Inferior parietal cortex (tissue), 1 donor: ENCODE measurements around the gene MINAR1.
"Not testable (repeated sequence)": the region's sequence is repeated elsewhere in the genome, so short reads cannot be mapped to it uniquely, and the experiment has no call there.

Experiments
- DNase-seq: peaks from one replicate; pipeline ENCODE4 v3.0.0-alpha.2; 2016; ENCODE audit errors: extremely low spot score

The MINAR1 gene

DNA sequence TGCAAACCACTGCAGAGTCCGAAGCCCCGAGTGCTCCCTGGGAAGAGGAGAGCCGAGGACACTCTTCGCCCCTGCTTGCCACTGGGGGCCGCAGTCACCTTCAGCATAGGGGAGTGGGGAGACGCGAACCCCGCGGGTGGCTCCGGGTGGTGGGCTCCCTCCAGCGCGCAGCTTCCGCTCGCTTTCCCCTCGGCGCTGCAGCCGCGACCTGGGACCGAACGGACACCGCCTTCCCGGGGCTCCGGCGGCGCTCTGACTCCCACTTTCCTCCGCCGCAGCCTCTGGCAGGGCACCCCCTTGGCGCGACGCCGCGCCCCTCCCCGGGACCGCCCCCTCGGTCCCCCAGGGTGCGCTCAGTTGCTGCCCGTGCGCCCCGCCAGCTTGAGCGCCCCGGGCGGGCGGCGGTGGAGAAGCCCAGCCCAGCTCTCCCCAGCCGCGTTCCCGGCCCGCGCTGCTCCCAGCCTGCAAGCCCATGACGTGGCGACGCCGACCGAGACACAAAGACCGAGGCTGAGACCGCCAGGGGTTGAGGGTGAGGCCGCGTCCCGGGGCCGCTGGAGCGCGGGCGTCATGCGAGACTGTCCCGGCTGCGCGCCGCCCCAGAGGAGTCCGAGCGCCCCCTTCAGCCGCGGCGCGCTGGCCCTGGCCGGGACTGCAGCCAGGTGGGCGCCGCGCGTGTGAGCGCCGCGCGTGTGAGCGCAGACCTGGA, at the start of gene MINAR1:
Gene MINAR1, plus strand, starts transcription at position 701 of the 709 bp plus-strand sequence. CDS start 23,812 bp downstream, outside the sequence.
- no peak for DNase-seq

DNA sequence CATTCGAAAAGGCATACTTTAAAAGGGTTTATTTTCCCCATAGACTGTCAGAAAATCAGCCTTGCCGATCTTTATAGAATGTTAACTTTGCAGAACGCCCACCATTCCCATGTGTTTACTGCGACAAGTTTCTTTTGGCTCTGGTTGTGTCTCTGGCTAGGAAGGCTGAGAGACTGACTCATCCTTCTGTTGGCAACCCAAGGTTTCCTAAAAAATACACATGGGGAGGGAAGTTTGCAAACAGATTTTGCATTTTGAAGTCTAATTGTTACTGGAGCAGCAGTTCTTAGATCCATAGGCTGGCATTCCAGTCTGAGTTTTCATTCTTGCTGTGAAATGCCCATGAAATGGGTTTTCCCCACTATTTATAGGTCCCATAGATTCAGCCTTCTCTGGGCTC, 37.9 kb upstream of the MINAR1 start:
- DNase-seq, result peak; percentile 63

GRCh38 chr15:79396850-79397249, 35.3 kb upstream of the MINAR1 start:
- DNase-seq, result no peak

- no peak for DNase-seq
These were observed 34.7 kb upstream of the MINAR1 start for GRCh38 chr15:79397269-79397910.

DNA sequence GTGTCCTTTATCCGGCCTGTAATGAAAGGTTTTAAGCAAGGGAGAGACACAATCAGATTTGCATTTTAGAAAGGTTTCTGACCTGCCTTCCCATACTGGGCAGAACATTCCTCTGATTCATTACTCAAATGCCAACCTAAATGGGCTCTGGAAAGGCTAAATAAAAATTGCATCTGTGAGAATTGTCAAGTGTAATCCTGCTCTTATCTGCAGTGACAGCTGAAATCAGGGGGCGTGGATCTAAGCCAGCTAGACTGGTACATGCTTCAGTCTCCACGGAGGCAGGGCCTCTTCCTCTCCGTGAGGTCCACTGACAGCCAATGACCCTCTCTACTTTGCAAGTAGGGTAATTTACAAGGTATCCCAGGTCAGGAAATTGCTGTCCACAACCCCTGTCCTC, 32.5 kb upstream of the MINAR1 start:
- no peak for DNase-seq

DNA sequence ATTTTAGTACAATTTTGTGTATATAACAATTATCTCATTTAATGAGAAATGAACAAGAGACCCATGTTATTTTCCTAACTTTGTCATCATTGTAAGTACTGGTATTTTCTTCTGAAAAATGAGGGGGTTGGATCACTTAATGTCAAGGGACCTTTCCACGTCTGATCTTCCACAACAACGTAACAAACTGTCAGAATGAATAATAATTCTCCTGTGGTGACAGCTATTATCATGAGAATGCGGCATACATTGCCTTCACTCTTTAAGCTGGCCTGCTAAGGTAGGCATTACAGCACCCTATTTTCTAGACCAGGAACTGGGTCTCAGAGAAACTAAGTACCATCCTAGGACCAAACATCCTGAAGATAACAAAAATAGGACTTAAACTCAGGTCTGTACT, 31.5 kb upstream of the MINAR1 start:
- DNase-seq, result no peak

DNA sequence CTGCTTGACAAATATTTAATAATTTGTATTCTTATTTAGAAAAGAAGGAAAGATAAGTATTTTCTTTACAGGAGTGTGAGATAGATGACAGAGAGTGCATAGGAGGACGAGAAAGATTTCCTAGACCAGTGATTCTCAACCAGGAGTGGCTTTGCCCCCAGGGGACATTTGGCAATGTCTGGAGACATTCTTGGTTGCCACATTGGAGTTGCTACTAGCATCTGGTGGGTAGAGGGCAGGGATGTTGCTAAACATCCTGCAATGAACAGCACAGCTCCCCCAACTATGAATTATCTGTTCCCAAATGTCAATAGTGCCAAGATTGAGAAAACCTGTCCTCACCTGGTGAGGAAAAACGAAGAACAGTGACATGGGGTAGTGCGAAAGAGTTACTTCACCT, 30.8 kb upstream of the MINAR1 start:
- DNase-seq, result no peak

- DNase-seq, result no peak
These were observed 30.0 kb upstream of the MINAR1 start for GRCh38 chr15:79402136-79402535.

DNA sequence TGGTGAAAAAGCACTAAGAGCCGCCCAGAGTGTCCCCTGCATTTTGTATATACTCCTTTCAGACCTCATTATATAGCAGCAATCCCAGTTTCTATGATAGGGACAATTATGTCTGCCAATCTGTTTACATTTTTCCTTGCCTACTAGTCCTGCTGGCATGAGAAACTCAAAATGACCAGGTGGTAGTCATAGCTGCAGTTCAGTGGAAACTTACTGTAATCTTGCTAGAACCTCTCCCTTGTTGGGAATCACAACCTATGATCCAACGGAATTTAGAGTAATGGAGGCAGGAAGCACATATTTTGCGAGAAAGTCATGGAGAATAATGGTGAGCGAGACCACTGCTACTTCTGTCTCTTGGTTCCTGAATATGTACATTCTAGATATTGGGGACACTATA, 28.6 kb upstream of the MINAR1 start:
- no peak for DNase-seq

DNA sequence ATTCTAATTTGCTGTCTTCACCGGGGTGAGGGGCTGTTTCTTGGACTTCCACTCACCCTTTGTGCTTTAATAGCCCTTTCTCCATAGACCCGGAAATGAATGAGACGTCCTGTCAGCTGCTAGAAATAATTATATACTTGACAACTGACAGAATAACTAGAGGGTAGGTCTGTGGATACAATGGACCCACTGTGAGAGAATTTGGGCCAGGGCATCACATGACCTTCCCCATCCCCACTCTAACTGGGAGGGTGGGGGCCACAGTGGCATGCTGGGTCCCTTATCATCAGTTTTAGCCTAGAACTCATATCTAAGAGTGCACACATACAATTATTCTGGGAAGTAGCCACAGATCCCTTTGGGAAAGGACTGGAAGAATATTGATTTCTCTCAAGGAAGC, 25.9 kb upstream of the MINAR1 start:
- DNase-seq, result no peak

DNA sequence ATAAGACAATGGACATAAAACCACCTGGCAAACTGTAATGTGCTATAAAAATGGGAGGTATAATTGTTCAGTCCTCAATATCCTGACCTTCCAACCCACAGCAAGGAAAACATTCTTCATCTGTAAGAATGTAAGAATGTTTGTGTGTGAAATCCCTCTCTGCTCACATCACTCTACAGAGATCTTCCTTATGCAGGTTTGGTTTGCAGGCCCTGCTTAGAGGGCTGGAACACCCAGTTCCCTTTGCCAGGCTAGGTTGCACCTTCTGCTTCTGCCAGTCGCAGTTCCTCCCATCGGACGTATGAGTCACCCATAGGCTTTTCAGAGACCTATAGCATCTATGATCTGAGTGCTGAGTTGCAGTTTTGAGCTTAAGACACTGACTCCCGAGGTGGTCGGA, 24.1 kb upstream of the MINAR1 start:
- no peak for DNase-seq

GRCh38 chr15:79410237-79410636, 21.9 kb upstream of the MINAR1 start:
- no peak for DNase-seq

- no peak for DNase-seq
These were observed 20.1 kb upstream of the MINAR1 start for GRCh38 chr15:79412010-79412409.

DNA sequence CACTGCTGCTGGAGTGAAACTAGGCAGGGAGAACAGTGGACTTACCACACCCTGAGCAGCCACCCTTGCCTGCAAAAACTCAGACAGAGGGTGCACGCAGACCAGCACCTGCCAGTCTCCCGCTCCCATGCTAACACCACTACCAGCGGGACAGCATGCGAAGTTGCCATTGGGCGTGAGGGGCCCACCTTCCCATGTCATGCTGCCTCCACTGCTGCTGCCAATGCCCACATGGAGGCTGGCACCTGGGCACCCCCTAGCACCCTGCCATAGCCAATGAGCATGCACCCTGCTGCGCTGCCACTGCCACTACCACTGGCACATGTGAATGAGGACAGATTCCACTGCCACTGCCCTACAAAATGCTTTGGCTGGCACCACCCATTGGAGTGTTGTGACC, 19.7 kb upstream of the MINAR1 start:
- no peak for DNase-seq

GRCh38 chr15:79416876-79417275, 15.3 kb upstream of the MINAR1 start:
- no peak for DNase-seq

DNA sequence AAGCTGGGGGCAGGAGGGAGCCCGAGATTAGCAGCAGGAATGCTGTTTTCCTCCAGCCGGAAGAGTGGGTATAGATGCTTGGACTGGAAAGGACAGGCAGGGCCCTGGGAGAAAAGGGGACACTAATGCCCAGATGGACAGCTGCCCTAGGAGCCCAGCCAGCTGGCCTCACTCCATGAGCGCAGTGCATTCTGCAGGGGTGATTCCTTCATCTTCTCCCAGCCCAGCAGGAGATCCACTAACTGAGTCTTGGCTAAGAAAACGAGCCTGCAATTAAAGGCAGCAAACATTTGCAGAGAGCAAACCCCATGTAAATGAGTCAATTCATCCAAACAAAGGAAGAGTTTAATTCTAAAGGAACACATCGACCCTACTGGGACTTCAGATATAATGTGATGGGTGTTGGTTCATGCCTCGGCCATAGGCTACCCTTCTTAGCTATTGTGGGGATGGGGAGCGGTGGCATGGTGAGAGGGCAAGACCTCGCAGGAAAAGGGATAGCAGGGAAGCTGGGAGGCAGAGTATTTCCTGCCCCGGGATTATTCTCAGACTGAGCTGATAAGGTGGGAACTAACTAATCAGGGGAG, 13.3 kb upstream of the MINAR1 start:
- peak; percentile 29 for DNase-seq

- DNase-seq, result no peak
These were observed 6.4 kb upstream of the MINAR1 start for GRCh38 chr15:79425591-79426295.

DNA sequence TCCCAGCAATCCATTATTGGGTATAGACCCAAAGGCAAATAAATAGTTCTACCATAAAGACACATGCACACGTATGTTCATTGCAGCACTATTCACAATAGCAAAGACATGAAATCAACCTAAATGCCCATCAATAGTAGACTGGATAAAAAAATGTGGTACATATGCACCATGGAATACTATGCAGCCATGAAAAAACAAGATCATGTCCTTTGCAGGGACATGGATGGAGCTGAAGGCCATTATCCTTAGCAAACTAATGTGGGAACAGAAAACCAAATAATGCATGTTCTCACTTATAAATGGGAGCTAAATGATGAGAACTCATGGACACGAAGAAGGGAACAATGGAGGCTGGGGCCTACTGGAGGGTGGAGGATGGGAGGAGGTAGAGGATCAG, 5.2 kb upstream of the MINAR1 start:
- not testable (repeated sequence) for DNase-seq

- no peak for DNase-seq
These were observed 4.1 kb upstream of the MINAR1 start for GRCh38 chr15:79427781-79428598.

DNA sequence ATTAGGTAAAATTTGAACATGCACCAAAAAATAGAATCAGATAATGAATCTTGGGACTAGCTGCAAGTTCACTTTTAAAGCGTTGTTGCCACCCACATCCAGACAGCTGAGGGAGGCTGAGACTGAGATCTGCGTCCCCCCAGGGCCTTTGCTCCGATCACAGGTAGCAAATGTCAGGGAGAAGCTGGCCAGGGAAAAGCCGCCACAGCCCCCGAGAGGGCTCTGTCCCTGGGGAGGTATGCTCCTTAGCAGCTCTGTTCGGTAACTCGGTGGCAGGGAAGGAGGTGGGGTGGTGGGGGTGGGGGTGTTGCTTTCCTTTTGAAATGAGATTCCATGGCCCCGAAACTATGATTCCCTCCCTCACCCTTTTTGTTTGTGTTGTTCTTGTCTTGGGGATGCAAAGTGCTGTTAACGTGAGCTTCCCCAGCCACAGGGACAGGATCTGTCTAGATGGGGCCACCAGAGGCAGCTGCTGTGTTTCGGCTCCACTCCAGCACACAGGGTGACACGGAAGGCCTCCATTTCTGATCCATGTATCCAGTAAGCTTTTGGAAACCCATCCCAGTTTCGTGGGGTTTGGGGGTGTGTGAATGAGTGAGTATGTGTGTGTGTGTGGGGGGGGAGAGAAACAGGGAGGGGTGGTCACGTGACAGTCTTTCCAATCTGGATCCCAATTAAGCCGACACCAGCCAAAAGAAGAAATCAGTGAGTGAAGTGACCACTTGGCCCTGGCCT, 1.1 kb upstream of the MINAR1 start:
- no peak for DNase-seq
